SH-SY5Y (cell line): ENCODE measurements around the gene TUBGCP2.

ENCODE experiments used
- GATA2 ChIP-seq: IDR thresholded peaks from 2 replicates; pipeline ENCODE4 v1.6.1; 2011; ENCODE audit warnings: mild to moderate bottlenecking, low read depth, low read length
- GATA3 ChIP-seq: IDR thresholded peaks from 2 replicates; pipeline ENCODE4 v1.6.1; 2011; ENCODE audit warnings: low read depth, mild to moderate bottlenecking, low read length, moderate library complexity

The TUBGCP2 gene

GRCh38 chr10:133249975-133250754 lies 58.5 kb downstream of the TUBGCP2 start:
- TF ChIP-seq GATA3, result no peak
- no peak for TF ChIP-seq GATA2

GRCh38 chr10:133249094-133249780 lies 59.4 kb downstream of the TUBGCP2 start:
- no peak for TF ChIP-seq GATA2
- no peak for TF ChIP-seq GATA3

GRCh38 chr10:133248334-133248715 lies 60.3 kb downstream of the TUBGCP2 start:
- TF ChIP-seq GATA3 (no peak), GATA2 (no peak)

- no peak for TF ChIP-seq GATA2
- no peak for TF ChIP-seq GATA3
Observed at GRCh38 chr10:133247681-133248333, 60.9 kb downstream of the TUBGCP2 start.

GRCh38 chr10:133246236-133246626 lies 62.4 kb downstream of the TUBGCP2 start:
- TF ChIP-seq GATA2, result no peak
- no peak for TF ChIP-seq GATA3

GRCh38 chr10:133245439-133246235 lies 63.0 kb downstream of the TUBGCP2 start:
- TF ChIP-seq GATA2, result no peak
- no peak for TF ChIP-seq GATA3

GRCh38 chr10:133243593-133243992 lies 65.1 kb downstream of the TUBGCP2 start:
- TF ChIP-seq GATA2, result no peak
- TF ChIP-seq GATA3, result no peak

GRCh38 chr10:133242611-133243356 lies 65.9 kb downstream of the TUBGCP2 start:
- TF ChIP-seq GATA2 (no peak), GATA3 (no peak)

- no peak for TF ChIP-seq GATA3
- TF ChIP-seq GATA2, result no peak
Observed at GRCh38 chr10:133241501-133242205, 67.0 kb downstream of the TUBGCP2 start.

GRCh38 chr10:133239990-133240389 lies 68.7 kb downstream of the TUBGCP2 start:
- TF ChIP-seq GATA3 (no peak), GATA2 (no peak)

- TF ChIP-seq GATA2 (no peak), GATA3 (no peak)
Observed at GRCh38 chr10:133238466-133238804, 70.2 kb downstream of the TUBGCP2 start.

- TF ChIP-seq GATA3 (no peak), GATA2 (no peak)
Observed at GRCh38 chr10:133237588-133238465, 70.8 kb downstream of the TUBGCP2 start, which contains the start of gene VENTX. Gene VENTX (plus strand): TSS chr10:133237855. CDS start chr10:133237915, 60 bp downstream.

- TF ChIP-seq GATA3 (no peak), GATA2 (no peak)
Observed at GRCh38 chr10:133237241-133237587, 71.5 kb downstream of the TUBGCP2 start.
